ENCODE measurements around the gene DAPK1. TPM values are rescaled to one million over a fixed set of nuclear protein-coding genes. Genes with fewer than 3 reads are reported as not detected.

The DAPK1 gene
- total RNA-seq, 1 donor from 2014 or later = 29.5 TPM

GRCh38 chr9:87517732-87518131, 20.1 kb downstream of the DAPK1 start:
- Mint-ChIP-seq H3K27me3 (ENCODE audit: insufficient read depth, low read depth) (peaks cover 2% of the 10 kb centered on the region), H3K4me3 (no peak overlapping the region), H3K27ac (no peak overlapping the region), H3K4me1 (peaks cover 27% of the 10 kb centered on the region), H3K36me3 (peaks cover 25% of the 10 kb centered on the region), H3K9me3 (peaks cover 7% of the 10 kb centered on the region)
- no peak overlapping the region for H3K4me2 ChIP-seq
- TF ChIP-seq EZH2 (IDR thresholded peaks at IDR 0.05) (no peak), CTCF (IDR thresholded peaks at IDR 0.05) (no peak), EZH2phosphoT487 (IDR thresholded peaks at IDR 0.05) (no peak)
- no peaks in the 10 kb centered on the region for H3K9me3 ChIP-seq (ENCODE audit: low read depth)
- no peaks in the 10 kb centered on the region for H3K36me3 ChIP-seq
- H3K79me2 ChIP-seq (ENCODE audit: low read depth) = peaks cover 54% of the 10 kb centered on the region
- H3K4me1 ChIP-seq = peaks cover 21% of the 10 kb centered on the region
- H3K27me3 ChIP-seq = no peaks in the 10 kb centered on the region
- no peak overlapping the region for H3K27ac ChIP-seq
- no peak for DNase-seq (ENCODE audit: low spot score)
- no peak overlapping the region for H2AFZ ChIP-seq (replicated peaks)
- H3K4me3 ChIP-seq = no peak overlapping the region
- peaks cover 14% of the 10 kb centered on the region for H4K20me1 ChIP-seq (ENCODE audit: low read depth)
- peaks cover 3% of the 10 kb centered on the region for H3F3A ChIP-seq (ENCODE audit: low read depth)
- no peak overlapping the region for H3K9ac ChIP-seq

DNA sequence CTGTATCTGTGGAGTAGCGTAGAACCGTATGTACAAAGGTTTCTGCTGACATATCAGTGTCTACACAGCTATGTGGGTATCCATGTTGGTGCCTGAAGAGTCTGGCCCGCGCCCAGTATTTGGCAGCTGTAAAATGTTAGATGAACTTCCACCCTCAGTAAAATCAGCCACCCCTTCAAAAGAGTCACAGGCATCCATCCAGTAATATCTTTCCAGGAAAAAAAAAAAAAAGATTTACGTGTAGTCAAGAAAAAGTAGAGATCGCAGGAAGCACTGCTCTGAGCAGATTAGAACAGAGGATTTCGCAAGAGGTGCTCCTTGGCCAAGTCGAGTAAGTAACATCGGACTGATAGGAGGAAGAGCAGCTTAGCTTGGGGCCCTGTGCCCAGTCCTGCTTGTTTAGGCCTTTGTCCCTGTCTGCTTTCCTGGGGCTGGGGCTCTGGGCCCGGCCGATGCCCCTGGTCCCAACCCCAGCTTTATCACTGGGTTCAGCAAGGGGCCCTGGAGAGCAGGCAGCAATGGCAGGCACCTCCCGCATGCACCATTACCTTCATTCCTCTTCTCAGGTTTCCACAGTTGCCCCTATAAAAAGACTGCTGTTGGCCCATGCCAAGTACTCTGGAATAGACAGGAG, 21.2 kb downstream of the DAPK1 start:
- H3K36me3 ChIP-seq = no peaks in the 10 kb centered on the region
- H3F3A ChIP-seq (ENCODE audit: low read depth) = peaks cover 3% of the 10 kb centered on the region
- no peak overlapping the region for H3K4me2 ChIP-seq
- H3K4me3 ChIP-seq = no peak overlapping the region
- Mint-ChIP-seq H3K36me3 (peaks cover 25% of the 10 kb centered on the region), H3K27me3 (ENCODE audit: insufficient read depth, low read depth) (peaks cover 2% of the 10 kb centered on the region), H3K27ac (no peak overlapping the region), H3K4me3 (no peak overlapping the region), H3K4me1 (peaks cover 26% of the 10 kb centered on the region), H3K9me3 (peaks cover 7% of the 10 kb centered on the region)
- no peak overlapping the region for H2AFZ ChIP-seq (replicated peaks)
- no peaks in the 10 kb centered on the region for H3K9me3 ChIP-seq (ENCODE audit: low read depth)
- H4K20me1 ChIP-seq (ENCODE audit: low read depth) = peaks cover 14% of the 10 kb centered on the region
- H3K27ac ChIP-seq = no peak overlapping the region
- peaks cover 65% of the 10 kb centered on the region for H3K79me2 ChIP-seq (ENCODE audit: low read depth)
- H3K27me3 ChIP-seq = no peaks in the 10 kb centered on the region
- peaks cover 21% of the 10 kb centered on the region for H3K4me1 ChIP-seq
- no peak for DNase-seq (ENCODE audit: low spot score)
- no peak overlapping the region for H3K9ac ChIP-seq
- no peak for TF ChIP-seq EZH2 (IDR thresholded peaks at IDR 0.05)
- no peak for TF ChIP-seq EZH2phosphoT487 (IDR thresholded peaks at IDR 0.05)
- no peak for TF ChIP-seq CTCF (IDR thresholded peaks at IDR 0.05)

- no peak overlapping the region for H3K4me3 Mint-ChIP-seq
- H3F3A ChIP-seq (ENCODE audit: low read depth) = peaks cover 3% of the 10 kb centered on the region
- H3K27me3 ChIP-seq = no peaks in the 10 kb centered on the region
- no peaks in the 10 kb centered on the region for H3K9me3 ChIP-seq (ENCODE audit: low read depth)
- H3K36me3 Mint-ChIP-seq = peaks cover 28% of the 10 kb centered on the region
- H3K27ac Mint-ChIP-seq = no peak overlapping the region
- H2AFZ ChIP-seq (replicated peaks) = no peak overlapping the region
- no peak overlapping the region for H3K9ac ChIP-seq
- TF ChIP-seq EZH2 (IDR thresholded peaks at IDR 0.05) = no peak
- no peak for TF ChIP-seq EZH2phosphoT487 (IDR thresholded peaks at IDR 0.05)
- TF ChIP-seq CTCF (IDR thresholded peaks at IDR 0.05) = no peak
- H3K27ac ChIP-seq = no peak overlapping the region
- peaks cover 21% of the 10 kb centered on the region for H3K4me1 ChIP-seq
- H3K27me3 Mint-ChIP-seq (ENCODE audit: insufficient read depth, low read depth) = peaks cover 2% of the 10 kb centered on the region
- peaks cover 14% of the 10 kb centered on the region for H4K20me1 ChIP-seq (ENCODE audit: low read depth)
- no peak overlapping the region for H3K4me3 ChIP-seq
- no peak overlapping the region for H3K4me2 ChIP-seq
- peaks cover 7% of the 10 kb centered on the region for H3K9me3 Mint-ChIP-seq
- H3K79me2 ChIP-seq (ENCODE audit: low read depth) = peaks cover 67% of the 10 kb centered on the region
- no peak for DNase-seq (ENCODE audit: low spot score)
- peaks cover 23% of the 10 kb centered on the region for H3K4me1 Mint-ChIP-seq
- no peaks in the 10 kb centered on the region for H3K36me3 ChIP-seq
Observed at GRCh38 chr9:87519461-87519860, 21.8 kb downstream of the DAPK1 start.

Data from neural progenitor cell (in vitro differentiated cells).